Kidney epithelial cell (primary cell): ENCODE measurements around the gene SCLY. TPM values are rescaled to one million over a fixed set of nuclear protein-coding genes. Genes with fewer than 3 reads are reported as not detected.

Experiments
- DNase-seq: peaks from one replicate; pipeline ENCODE4 v3.0.0-alpha.2; 2010; ENCODE audit warnings: low read depth
- H3K27me3 ChIP-seq: 2 replicates; pipeline ENCODE4 v1.6.0; 2011; ENCODE audit warnings: low read length; ENCODE audit not compliant: control insufficient read depth, insufficient read depth
- H3K36me3 ChIP-seq: 2 replicates; pipeline ENCODE4 v1.5.1; 2011; ENCODE audit warnings: low read length; ENCODE audit not compliant: control insufficient read depth, insufficient read depth
- H3K4me3 ChIP-seq: 2 replicates; pipeline ENCODE4 v1.5.1; 2011; ENCODE audit warnings: low read depth, mild to moderate bottlenecking, control low read depth, low read length
- total RNA-seq: library from RNA; depleted of rRNA; stranded (reverse); fragments of >200 nt; gene quantifications from 2 replicates; pipeline ENCODE4 v1.2.3, GENCODE V29; 2015
- TF ChIP-seq, protein P1 (sequence below): IDR thresholded peaks from 2 replicates; pipeline ENCODE4 v1.5.1; 2011; ENCODE audit warnings: mild to moderate bottlenecking, moderate library complexity, low read length, control low read depth, inconsistent platforms; ENCODE audit not compliant: insufficient read depth, poor library complexity, severe bottlenecking

SCLY gene
- total RNA-seq, 1 donor from 2014 or later: 32.1 TPM

DNA sequence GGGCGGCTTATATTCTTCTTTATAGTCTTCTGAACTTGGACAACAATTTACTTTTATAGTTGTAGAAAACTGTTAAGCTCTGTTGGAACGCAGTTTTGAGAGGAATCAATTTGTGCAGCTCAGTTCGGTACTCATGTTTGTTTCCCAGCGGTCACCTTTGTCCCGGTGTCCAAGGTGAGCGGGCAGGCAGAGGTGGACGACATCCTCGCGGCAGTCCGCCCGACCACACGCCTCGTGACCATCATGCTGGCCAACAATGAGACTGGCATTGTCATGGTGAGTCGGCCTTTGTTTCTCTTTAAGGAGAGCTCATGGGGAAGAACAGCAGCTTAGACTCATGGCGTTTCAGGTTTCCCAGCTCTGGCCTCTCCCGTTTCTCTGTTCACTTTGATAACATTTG, 20.8 kb downstream of the SCLY start:
- TF ChIP-seq, protein P1, sequence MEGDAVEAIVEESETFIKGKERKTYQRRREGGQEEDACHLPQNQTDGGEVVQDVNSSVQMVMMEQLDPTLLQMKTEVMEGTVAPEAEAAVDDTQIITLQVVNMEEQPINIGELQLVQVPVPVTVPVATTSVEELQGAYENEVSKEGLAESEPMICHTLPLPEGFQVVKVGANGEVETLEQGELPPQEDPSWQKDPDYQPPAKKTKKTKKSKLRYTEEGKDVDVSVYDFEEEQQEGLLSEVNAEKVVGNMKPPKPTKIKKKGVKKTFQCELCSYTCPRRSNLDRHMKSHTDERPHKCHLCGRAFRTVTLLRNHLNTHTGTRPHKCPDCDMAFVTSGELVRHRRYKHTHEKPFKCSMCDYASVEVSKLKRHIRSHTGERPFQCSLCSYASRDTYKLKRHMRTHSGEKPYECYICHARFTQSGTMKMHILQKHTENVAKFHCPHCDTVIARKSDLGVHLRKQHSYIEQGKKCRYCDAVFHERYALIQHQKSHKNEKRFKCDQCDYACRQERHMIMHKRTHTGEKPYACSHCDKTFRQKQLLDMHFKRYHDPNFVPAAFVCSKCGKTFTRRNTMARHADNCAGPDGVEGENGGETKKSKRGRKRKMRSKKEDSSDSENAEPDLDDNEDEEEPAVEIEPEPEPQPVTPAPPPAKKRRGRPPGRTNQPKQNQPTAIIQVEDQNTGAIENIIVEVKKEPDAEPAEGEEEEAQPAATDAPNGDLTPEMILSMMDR: no peak
- Histone ChIP-seq H3K36me3 (peaks cover 4% of the 10 kb centered on the region), H3K4me3 (no peak overlapping the region), H3K27me3 (no peaks in the 10 kb centered on the region)
- no peak for DNase-seq

DNA sequence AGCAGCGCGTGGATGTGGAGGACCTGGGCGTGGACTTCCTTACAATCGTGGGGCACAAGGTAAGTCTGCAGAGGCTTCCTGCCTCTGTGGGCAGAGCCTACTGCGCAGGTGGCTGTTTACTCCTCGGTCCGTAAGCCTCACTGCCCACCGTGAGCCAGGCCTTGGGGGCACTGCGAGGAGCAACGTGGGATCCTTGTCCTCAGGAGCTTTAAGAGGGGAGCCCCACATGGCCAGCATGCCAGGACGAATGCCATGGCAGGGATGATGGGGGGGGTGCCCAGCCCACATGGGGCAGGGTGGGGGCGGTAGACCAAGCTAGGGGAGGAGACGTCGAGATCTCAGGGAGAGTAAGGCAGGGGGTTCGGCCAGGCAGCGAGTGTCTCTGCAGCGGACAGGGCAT, 21.4 kb downstream of the SCLY start:
- TF ChIP-seq, protein P1: no peak
- Histone ChIP-seq H3K4me3 (no peak overlapping the region), H3K27me3 (no peaks in the 10 kb centered on the region), H3K36me3 (peaks cover 4% of the 10 kb centered on the region)
- DNase-seq: no peak

DNA sequence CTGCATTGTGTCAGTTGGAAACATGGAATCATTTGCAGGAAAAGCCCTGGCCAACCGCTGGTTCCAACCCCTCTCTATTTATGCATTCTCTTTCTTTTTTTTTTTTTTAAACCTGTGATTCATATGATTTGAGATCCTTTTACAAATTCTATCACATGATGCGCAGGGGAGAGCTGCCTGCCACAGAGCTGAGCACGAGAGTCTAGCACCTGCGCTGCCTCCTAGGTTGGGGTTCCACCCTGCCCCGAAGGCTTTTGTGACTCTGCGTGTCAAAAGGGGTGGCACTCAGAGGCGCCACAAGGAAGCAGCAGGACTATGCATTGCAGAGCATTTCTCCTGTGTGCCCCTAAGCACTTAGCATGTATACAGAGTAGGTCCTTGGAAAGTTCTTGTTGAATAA, 22.0 kb downstream of the SCLY start:
- no peaks in the 10 kb centered on the region for H3K27me3 ChIP-seq
- DNase-seq: no peak
- H3K36me3 ChIP-seq: peaks cover 4% of the 10 kb centered on the region
- no peak overlapping the region for H3K4me3 ChIP-seq
- TF ChIP-seq, protein P1: no peak

DNA sequence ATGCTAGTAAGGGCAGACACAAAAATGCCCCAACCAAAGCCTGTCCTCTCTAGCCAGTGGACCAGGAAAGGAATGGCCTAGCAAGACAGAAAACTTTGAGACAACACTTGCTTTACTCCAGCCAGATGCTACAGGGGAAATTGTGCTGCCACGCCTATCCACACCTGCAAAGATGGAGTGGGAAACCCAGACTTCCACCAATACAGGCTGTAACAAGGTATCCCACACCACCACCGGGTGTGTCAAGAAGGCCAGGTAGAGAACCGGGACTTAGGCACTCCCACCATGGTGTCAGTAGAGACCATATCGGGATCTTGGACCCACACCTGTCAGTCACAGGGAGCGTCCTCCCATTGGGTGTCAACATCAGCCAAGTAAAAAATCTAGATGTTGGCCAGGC, 23.1 kb downstream of the SCLY start:
- Histone ChIP-seq H3K36me3 (peaks cover 4% of the 10 kb centered on the region), H3K4me3 (no peak overlapping the region), H3K27me3 (no peaks in the 10 kb centered on the region)
- no peak for DNase-seq
- TF ChIP-seq, protein P1: no peak

DNA sequence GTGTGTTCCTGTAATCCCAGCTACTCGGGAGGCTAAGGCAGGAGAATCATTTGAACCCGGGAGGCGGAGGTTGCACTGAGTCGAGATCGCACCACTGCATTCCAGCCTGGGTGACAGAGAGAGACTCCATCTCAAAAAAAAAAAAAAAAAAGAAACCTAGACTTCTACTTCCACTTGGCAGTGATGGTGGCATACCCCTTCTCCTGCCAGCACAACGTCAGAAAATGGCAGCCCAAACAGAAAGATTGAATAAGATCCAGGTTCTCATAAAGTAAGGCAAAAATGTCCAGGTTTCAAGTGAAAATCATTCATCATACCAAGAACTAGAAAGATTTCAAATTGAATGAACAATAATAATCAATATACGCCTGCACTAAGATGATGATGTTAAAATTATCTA, 24.0 kb downstream of the SCLY start:
- H3K36me3 ChIP-seq: peaks cover 4% of the 10 kb centered on the region
- TF ChIP-seq, protein P1: no peak
- no peak for DNase-seq
- H3K4me3 ChIP-seq: no peak overlapping the region
- H3K27me3 ChIP-seq: no peaks in the 10 kb centered on the region

DNA sequence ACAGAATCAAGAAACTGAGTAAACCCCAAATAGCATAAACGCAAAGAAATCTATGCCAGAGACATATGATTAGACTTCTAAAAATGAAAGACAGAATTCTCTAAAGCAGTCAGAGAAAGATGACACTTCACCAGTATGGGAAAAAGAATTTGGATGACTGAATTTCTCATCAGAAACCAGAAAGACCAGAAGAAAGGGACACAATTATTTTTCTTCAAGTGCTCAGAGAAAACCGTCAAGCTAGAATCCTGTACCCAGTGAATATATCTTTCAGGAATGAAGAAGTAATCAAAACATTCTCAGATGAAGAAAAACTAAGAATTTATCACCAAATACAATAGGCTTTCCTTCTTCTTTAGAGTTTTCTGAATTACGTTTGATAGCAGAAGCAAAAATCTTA, 25.1 kb downstream of the SCLY start:
- TF ChIP-seq, protein P1: no peak
- H3K36me3 ChIP-seq: peaks cover 4% of the 10 kb centered on the region
- DNase-seq: no peak
- no peaks in the 10 kb centered on the region for H3K27me3 ChIP-seq
- no peak overlapping the region for H3K4me3 ChIP-seq
